Peyer's patch (tissue), 4 donors: ENCODE data around the gene SLC5A11. TPM values are rescaled to one million over a fixed set of nuclear protein-coding genes. Genes with fewer than 3 reads are reported as not detected.
A peak's percentile ranks its signal among the peaks of the same experiment; 100 is the strongest.

Experiments
- DNase-seq, 3 donors: peaks; one replicate each; pipeline ENCODE4 v3.0.0-alpha.2; 2017 to 2019
- H3K27ac ChIP-seq, 4 donors: fragments of 200-600 bp; sonication (generic); one replicate each; pipeline ENCODE4 v1.5.1; 2016 to 2019
- H3K27me3 ChIP-seq, 2 donors: fragments of 200-600 bp; sonication (generic); one replicate each; pipeline ENCODE4 v1.5.1; 2019
- H3K36me3 ChIP-seq, 3 donors: fragments of 200-600 bp; sonication (generic); one replicate each; pipeline ENCODE4 v1.5.1; 2016 to 2019
- H3K4me1 ChIP-seq, 4 donors: fragments of 200-600 bp; sonication (generic); one replicate each; pipeline ENCODE4 v1.5.1; 2016 to 2019
- H3K4me3 ChIP-seq, 4 donors: fragments of 200-600 bp; sonication (generic); 1 replicate in 3 of 4; 2 replicates in 1 of 4; pipeline ENCODE4 v1.5.1; 2016 to 2019; ENCODE audit warnings: mild to moderate bottlenecking in 1 of 4
- H3K9me3 ChIP-seq, 4 donors: fragments of 200-600 bp; sonication (generic); one replicate each; pipeline ENCODE4 v1.5.1; 2016 to 2019; ENCODE audit warnings: mild to moderate bottlenecking in 1 of 4
- CTCF ChIP-seq, 6 experiments: fragments of 450-650 bp in 4 of 6; fragments of 200-600 bp in 2 of 6; sonication (generic) in 1 of 6; IDR thresholded peaks; one replicate each; pipeline ENCODE4 v1.5.1; 2017 to 2019; ENCODE audit warnings: antibody characterized with exemption in 6 of 6, mild to moderate bottlenecking in 3 of 6, moderate library complexity in 1 of 6
- POLR2A ChIP-seq, 2 donors: fragments of 450-650 bp; IDR thresholded peaks; one replicate each; pipeline ENCODE4 v1.5.1; 2017; ENCODE audit warnings: antibody characterized with exemption in 2 of 2, mild to moderate bottlenecking in 2 of 2, moderate library complexity in 2 of 2
- total RNA-seq, 4 donors: library from RNA; depleted of rRNA; stranded (reverse); fragments of >200 nt; gene quantifications; one replicate each; pipeline ENCODE4 v1.1.0, GENCODE V29; 2016

Gene SLC5A11
- total RNA-seq, 4 donors from 2014 or later: 1.7 to 138 (median 88.6) TPM

GRCh38 chr16:24946155-24946554 is 100.4 kb downstream of the SLC5A11 start:
- no peak overlapping the region for H3K27ac ChIP-seq
- DNase-seq: no peak
- TF ChIP-seq CTCF (IDR thresholded peaks at IDR 0.05): no peak
- H3K4me1 ChIP-seq: no peaks in the 10 kb centered on the region
- H3K27me3 ChIP-seq: no peaks in the 10 kb centered on the region
- no peaks in the 10 kb centered on the region for H3K9me3 ChIP-seq
- no peak overlapping the region for H3K4me3 ChIP-seq
- H3K36me3 ChIP-seq: peaks cover 0 to 91% (median 0%) of the 10 kb centered on the region in 3 donors

DNA sequence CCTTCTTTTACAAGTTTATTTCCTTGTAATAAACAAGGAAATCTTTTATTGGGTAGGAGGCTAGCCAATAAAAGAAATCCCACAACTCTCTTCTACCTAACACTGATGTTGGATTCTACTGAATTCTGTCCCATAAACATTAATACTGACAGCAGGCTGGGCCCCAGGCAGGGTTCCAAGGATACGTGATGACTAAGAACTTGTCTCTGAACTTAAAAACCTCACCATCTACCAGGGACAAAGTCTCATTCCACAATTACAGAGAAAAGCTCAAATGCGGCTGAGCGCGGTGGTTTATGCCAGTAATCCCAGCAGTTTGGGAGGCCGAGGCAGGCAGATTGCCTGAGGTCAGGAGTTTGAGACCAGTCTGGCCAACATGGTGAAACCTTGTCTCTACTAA is 104.5 kb downstream of the SLC5A11 start:
- Histone ChIP-seq H3K9me3 (no peaks in the 10 kb centered on the region), H3K4me1 (no peaks in the 10 kb centered on the region), H3K36me3 (peaks cover 0 to 92% (median 0%) of the 10 kb centered on the region in 3 donors), H3K4me3 (no peak overlapping the region), H3K27ac (peak overlapping the region in 1 of 4 donors; percentile 56), H3K27me3 (no peaks in the 10 kb centered on the region)
- peak in 1 of 3 donors; percentile 71 for DNase-seq
- no peak for TF ChIP-seq POLR2A (IDR thresholded peaks at IDR 0.05)
- no peak for TF ChIP-seq CTCF (IDR thresholded peaks at IDR 0.05)

- Histone ChIP-seq H3K4me3 (no peak overlapping the region), H3K4me1 (no peaks in the 10 kb centered on the region), H3K9me3 (no peaks in the 10 kb centered on the region), H3K36me3 (peaks cover 0 to 93% (median 0%) of the 10 kb centered on the region in 3 donors), H3K27ac (no peak overlapping the region), H3K27me3 (no peaks in the 10 kb centered on the region)
- TF ChIP-seq POLR2A (IDR thresholded peaks at IDR 0.05) (no peak), CTCF (IDR thresholded peaks at IDR 0.05) (no peak)
- DNase-seq: peak in 1 of 3 donors; percentile 32
These were observed 107.5 kb downstream of the SLC5A11 start for GRCh38 chr16:24953306-24953705.

- DNase-seq: peak in 1 of 3 donors; percentile 38
- Histone ChIP-seq H3K36me3 (peaks cover 0 to 93% (median 0%) of the 10 kb centered on the region in 3 donors), H3K27ac (no peak overlapping the region)
These were observed 108.0 kb downstream of the SLC5A11 start for GRCh38 chr16:24953721-24954120.

GRCh38 chr16:24954137-24954536 is 108.4 kb downstream of the SLC5A11 start:
- DNase-seq: no peak
- no peaks in the 10 kb centered on the region for H3K27me3 ChIP-seq
- no peaks in the 10 kb centered on the region for H3K9me3 ChIP-seq
- TF ChIP-seq POLR2A (IDR thresholded peaks at IDR 0.05) (no peak), CTCF (IDR thresholded peaks at IDR 0.05) (no peak)
- H3K4me3 ChIP-seq: no peak overlapping the region
- H3K36me3 ChIP-seq: peaks cover 0 to 93% (median 0%) of the 10 kb centered on the region in 3 donors
- no peaks in the 10 kb centered on the region for H3K4me1 ChIP-seq
- H3K27ac ChIP-seq: no peak overlapping the region

More at GRCh38 chr16:24953721-24954120, 108.0 kb downstream of the SLC5A11 start:
- TF ChIP-seq POLR2A (IDR thresholded peaks at IDR 0.05) (no peak), CTCF (IDR thresholded peaks at IDR 0.05) (no peak)
- no peaks in the 10 kb centered on the region for H3K27me3 ChIP-seq
- no peak overlapping the region for H3K4me3 ChIP-seq
- no peaks in the 10 kb centered on the region for H3K9me3 ChIP-seq
- H3K4me1 ChIP-seq: no peaks in the 10 kb centered on the region
